ENCODE results near the gene FABP1.

FABP1 gene

DNA sequence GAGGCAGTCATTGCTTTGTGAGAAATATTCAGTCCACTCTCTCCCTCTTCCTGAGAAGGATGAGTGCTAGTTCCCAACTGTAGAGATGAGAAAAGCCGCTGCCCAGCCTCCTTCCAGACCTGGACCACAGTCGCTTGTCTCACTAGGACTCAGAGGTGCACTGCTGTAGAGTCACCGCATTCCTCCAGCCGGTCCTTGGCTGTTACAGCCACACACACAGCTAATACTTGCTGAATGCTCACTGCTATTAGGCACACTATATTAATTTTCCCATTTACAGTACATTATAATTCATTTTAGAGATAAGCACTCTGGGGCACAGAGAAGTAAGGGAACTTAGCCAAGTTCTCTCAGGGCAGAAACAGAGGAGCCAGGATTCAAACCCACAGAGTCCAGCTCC lies 10.0 kb upstream of the FABP1 start:
- no peak for DNase-seq (ENCODE audit: low spot score)
- TF ChIP-seq, protein P1, sequence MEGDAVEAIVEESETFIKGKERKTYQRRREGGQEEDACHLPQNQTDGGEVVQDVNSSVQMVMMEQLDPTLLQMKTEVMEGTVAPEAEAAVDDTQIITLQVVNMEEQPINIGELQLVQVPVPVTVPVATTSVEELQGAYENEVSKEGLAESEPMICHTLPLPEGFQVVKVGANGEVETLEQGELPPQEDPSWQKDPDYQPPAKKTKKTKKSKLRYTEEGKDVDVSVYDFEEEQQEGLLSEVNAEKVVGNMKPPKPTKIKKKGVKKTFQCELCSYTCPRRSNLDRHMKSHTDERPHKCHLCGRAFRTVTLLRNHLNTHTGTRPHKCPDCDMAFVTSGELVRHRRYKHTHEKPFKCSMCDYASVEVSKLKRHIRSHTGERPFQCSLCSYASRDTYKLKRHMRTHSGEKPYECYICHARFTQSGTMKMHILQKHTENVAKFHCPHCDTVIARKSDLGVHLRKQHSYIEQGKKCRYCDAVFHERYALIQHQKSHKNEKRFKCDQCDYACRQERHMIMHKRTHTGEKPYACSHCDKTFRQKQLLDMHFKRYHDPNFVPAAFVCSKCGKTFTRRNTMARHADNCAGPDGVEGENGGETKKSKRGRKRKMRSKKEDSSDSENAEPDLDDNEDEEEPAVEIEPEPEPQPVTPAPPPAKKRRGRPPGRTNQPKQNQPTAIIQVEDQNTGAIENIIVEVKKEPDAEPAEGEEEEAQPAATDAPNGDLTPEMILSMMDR (IDR thresholded peaks at IDR 0.05; ENCODE audit: extremely low read depth, missing control alignments): no peak

DNA sequence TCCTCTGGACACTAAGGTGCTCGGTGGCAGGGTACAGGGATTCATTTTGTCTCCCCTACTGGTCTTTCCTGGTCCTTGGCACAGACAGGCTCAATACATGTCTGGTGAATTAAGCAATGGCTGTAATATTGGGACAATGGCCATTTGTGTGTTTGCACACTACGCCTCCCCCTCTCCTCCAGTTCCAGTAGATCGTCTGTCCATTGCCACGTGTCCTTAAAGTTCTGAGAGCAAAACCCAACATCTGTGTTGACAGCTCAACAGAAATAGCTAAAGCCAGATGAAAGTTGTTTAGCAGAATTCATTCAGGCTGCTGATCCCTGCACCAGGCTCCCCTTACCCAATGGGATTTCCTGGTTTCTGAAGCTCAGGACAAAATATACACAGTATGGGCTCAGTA lies 9.0 kb upstream of the FABP1 start:
- no peak for DNase-seq (ENCODE audit: low spot score)
- TF ChIP-seq, protein P1 (IDR thresholded peaks at IDR 0.05; ENCODE audit: extremely low read depth, missing control alignments): no peak

DNA sequence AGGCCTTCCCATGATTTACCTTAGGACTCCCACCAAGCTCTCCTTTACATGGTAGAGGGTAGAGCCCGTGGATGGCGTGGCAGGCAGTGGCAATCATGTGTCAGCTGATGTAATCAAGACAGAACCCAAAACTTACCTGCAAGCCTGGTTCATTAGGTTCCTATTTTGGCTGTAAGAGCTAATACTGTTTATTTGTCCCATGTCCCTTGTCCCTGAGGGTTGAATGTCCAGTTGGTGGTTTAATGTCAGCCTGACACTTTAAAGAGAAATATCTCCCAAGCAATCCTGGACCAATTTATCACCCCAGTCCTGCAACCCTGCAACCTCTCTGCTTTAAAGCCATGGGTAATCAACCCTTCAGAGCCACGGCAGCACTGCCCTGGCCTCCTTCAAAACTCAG lies 6.0 kb upstream of the FABP1 start:
- TF ChIP-seq, protein P1 (IDR thresholded peaks at IDR 0.05; ENCODE audit: extremely low read depth, missing control alignments): no peak
- no peak for DNase-seq (ENCODE audit: low spot score)

DNA sequence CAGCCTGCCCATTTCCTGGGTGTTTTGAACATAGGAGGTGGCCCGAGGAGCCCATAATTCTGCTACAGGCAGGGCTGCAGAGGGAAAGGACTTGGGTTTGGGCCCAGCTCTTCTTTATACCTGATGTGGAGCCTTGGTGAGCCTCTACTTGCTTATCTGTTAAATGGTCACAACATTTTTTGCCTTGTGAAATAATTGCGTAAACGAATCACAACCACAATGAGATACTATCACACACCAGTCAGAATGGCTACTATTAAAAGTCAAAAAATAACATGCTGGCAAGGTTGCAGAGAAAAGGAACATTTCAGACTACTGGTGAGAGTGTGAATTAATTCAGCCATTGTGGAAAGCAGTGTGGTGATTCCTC lies 4.1 kb upstream of the FABP1 start:
- DNase-seq (ENCODE audit: low spot score): no peak
- TF ChIP-seq, protein P1 (IDR thresholded peaks at IDR 0.05; ENCODE audit: extremely low read depth, missing control alignments): no peak

DNA sequence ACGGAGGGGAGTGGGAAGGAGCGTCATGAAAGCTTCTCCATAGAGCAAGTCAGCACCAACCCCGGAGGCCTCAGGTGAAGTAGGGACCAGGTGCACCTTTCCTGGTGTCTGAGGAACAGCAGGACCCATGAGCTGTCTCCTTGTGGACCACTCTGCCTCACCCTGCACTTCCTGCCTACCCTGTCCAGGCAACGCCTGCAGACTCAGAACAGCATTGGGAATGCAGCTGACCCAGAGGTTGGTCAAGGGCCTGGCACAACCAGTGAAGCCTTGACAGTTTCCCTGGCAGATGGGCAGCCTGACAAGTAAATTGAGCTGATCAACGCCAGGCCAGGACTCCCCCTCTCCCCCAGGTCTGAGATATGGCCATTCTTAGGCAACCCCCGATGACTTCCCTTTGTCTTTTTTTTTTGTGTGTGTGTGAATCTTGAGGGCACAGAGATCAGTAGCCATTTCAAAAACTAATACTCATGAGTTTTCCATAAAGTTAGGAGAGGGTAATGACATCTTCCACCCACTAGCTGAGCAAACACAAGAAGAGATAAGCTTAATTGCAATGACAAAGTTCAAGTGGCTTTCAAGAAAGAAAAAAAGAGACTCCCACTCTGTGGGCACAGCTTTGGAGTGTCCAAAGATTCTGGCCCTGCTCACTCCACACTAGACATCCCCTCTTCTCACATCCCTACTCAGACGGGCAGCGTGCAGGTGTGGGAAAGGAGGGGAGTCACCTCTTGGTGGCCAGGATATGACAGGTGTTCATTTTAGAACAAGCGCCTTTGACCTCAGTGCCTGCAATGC lies 3.5 kb upstream of the FABP1 start:
- TF ChIP-seq, protein P1 (IDR thresholded peaks at IDR 0.05; ENCODE audit: extremely low read depth, missing control alignments): no peak
- no peak for DNase-seq (ENCODE audit: low spot score)

DNA sequence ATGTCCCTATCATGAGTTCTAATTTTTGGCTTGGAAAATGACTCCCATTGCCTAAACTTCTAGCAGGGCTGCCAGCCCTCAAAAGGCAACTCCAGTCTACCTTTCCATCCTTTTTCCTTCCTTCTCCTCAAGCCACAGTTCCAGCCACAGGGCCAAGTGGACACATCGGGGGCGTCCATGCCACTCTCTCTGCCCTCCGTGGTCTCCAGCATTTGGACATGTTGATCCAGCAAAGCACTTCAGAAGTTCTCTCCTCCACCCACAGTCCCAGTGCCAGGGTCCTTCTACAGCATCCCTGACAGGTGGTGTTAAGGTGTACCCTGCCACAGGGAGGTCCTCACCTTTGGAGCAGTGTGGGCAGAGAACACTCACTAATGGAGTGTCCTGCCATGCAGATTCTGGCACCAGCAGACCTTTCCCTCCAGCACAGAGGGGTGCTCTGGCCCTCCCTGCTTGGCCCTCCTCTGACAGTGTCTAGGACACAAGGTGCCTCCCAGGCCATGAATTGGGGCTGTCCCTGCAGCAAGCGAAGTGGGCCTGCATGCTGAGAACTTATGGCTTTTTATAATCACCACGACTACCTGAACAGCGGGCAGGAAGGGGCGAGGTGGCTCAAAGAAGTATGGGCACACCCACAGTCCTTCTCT lies 1.6 kb upstream of the FABP1 start:
- no peak for DNase-seq (ENCODE audit: low spot score)
- TF ChIP-seq, protein P1 (IDR thresholded peaks at IDR 0.05; ENCODE audit: extremely low read depth, missing control alignments): no peak

DNA sequence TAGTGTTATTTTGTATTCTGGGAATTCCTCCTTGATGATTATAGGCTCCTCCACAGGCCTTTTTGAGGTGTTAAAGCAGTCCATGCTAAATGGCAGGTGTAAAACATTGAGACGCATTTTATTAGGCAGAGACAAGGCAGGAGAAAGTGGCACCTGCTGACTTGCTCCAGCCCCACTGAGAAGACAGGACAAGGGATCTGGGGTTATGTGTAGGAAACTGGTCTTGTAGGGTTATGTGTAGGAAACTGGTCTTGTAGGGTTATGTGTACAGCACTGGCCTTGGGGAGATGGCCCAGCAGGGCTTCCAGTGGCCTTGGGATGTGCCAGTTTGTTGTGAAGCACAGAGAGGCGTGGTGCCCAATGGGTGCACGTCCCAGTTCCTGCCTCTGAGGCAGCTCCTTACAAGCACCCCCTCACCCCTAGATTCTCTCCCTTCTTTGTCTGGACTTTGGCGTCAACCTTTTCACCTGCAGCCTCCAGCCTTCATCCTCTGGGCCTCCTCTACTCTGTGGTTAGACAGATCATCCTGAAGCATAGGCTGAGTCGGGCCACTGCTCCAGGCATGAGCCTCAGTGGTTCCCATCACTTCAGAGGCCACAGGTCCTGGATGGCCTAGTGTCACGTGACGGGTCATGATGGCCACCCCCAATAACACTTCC lies 921 bp upstream of the FABP1 start:
- TF ChIP-seq, protein P1 (IDR thresholded peaks at IDR 0.05; ENCODE audit: extremely low read depth, missing control alignments): no peak
- no peak for DNase-seq (ENCODE audit: low spot score)
